Progenitor cell of endocrine pancreas (in vitro differentiated cells): ENCODE data around the gene RASA3. TPM values are rescaled to one million over a fixed set of nuclear protein-coding genes. Genes with fewer than 3 reads are reported as not detected.

Experiments used
- DNase-seq: peaks from one replicate; pipeline ENCODE4 v3.0.0; 2021; ENCODE audit warnings: low spot score; ENCODE audit not compliant: unreplicated experiment
- H3K27ac Mint-ChIP-seq: 2 replicates; pipeline ENCODE4 v1.8.0; 2021; ENCODE audit warnings: mild to moderate bottlenecking, moderate library complexity, mixed read lengths
- H3K27me3 Mint-ChIP-seq: 2 replicates; pipeline ENCODE4 v1.8.0; 2021; ENCODE audit warnings: mixed read lengths
- H3K36me3 Mint-ChIP-seq: 2 replicates; pipeline ENCODE4 v1.8.0; 2022; ENCODE audit warnings: mixed read lengths; ENCODE audit not compliant: insufficient read depth
- H3K4me1 Mint-ChIP-seq: 2 replicates; pipeline ENCODE4 v1.8.0; 2021; ENCODE audit warnings: low read depth, mixed read lengths
- H3K4me3 Mint-ChIP-seq: 2 replicates; pipeline ENCODE4 v1.8.0; 2021; ENCODE audit warnings: low read depth, mild to moderate bottlenecking, moderate library complexity, mixed read lengths
- H3K9me3 Mint-ChIP-seq: 2 replicates; pipeline ENCODE4 v1.8.0; 2021; ENCODE audit warnings: low read depth, mixed read lengths
- CTCF ChIP-seq: fragments of 200-600 bp; sonication (generic); IDR thresholded peaks from one replicate; pipeline ENCODE4 v1.5.0; 2021; ENCODE audit warnings: antibody characterized with exemption, mild to moderate bottlenecking; ENCODE audit not compliant: unreplicated experiment
- total RNA-seq: library from RNA; stranded (reverse); gene quantifications from 2 replicates; pipeline ENCODE4 v1.2.1, GENCODE V29; 2021

The RASA3 gene
- total RNA-seq, 1 donor from 2014 or later = 6.3 TPM

GRCh38 chr13:113929628-113930615 lies 202.5 kb downstream of the RASA3 start:
- Mint-ChIP-seq H3K27ac (no peak overlapping the region), H3K9me3 (no peaks in the 10 kb centered on the region), H3K36me3 (no peaks in the 10 kb centered on the region), H3K27me3 (peaks cover 7% of the 10 kb centered on the region), H3K4me1 (no peaks in the 10 kb centered on the region), H3K4me3 (no peak overlapping the region)
- TF ChIP-seq CTCF = no peak
- no peak for DNase-seq

- no peak for DNase-seq
- no peak for TF ChIP-seq CTCF
- H3K4me3 Mint-ChIP-seq = no peak overlapping the region
Observed at GRCh38 chr13:113928685-113929627, 203.5 kb downstream of the RASA3 start.

More at GRCh38 chr13:113928685-113929627, 203.5 kb downstream of the RASA3 start:
- H3K27ac Mint-ChIP-seq = no peak overlapping the region
- no peaks in the 10 kb centered on the region for H3K36me3 Mint-ChIP-seq
- H3K27me3 Mint-ChIP-seq = peaks cover 7% of the 10 kb centered on the region
- no peaks in the 10 kb centered on the region for H3K4me1 Mint-ChIP-seq
- no peaks in the 10 kb centered on the region for H3K9me3 Mint-ChIP-seq

Other genes with a start within 250 kb of the RASA3 start
- 0.17 and 0.18 TPM in 2 replicates for gene C13orf46, start 158.5 kb downstream of the RASA3 start, total RNA-seq
- not detected in 2 replicates for gene CFAP97D2, start 46.6 kb upstream of the RASA3 start, total RNA-seq
- 104 TPM in 2 replicates for gene CDC16, start 102.3 kb upstream of the RASA3 start, total RNA-seq
- gene UPF3A, start 149.0 kb upstream of the RASA3 start, total RNA-seq = 149 and 150 TPM in 2 replicates
- gene CHAMP1, start 181.9 kb upstream of the RASA3 start, total RNA-seq = 37.1 and 39.8 TPM in 2 replicates